GM23248 (cell line): Measurements from ENCODE around the gene NYAP1. TPM values are rescaled to one million over a fixed set of nuclear protein-coding genes. Genes with fewer than 3 reads are reported as not detected.

Source experiments
- DNase-seq: peaks from one replicate; pipeline ENCODE4 v3.0.0-alpha.2; 2015
- H2AFZ ChIP-seq: fragments of 200-600 bp; sonication (generic); 2 replicates; pipeline ENCODE4 v1.6.1; 2016; ENCODE audit warnings: antibody characterized with exemption
- H3F3A ChIP-seq: fragments of 200-600 bp; sonication (generic); 2 replicates; pipeline ENCODE4 v1.6.1; 2016; ENCODE audit warnings: mild to moderate bottlenecking, antibody characterized with exemption, mixed run types; ENCODE audit not compliant: insufficient read depth
- H3K27ac ChIP-seq: fragments of 200-600 bp; sonication (generic); 2 replicates; pipeline ENCODE4 v1.5.1; 2016; ENCODE audit warnings: mild to moderate bottlenecking
- H3K27me3 ChIP-seq: fragments of 200-600 bp; sonication (generic); replicated peaks from 2 replicates; pipeline ENCODE4 v1.6.1; 2016; ENCODE audit warnings: mild to moderate bottlenecking; ENCODE audit not compliant: insufficient read depth
- H3K36me3 ChIP-seq: fragments of 200-600 bp; sonication (generic); 2 replicates; pipeline ENCODE4 v1.6.1; 2016; ENCODE audit warnings: low read depth, mild to moderate bottlenecking
- H3K4me1 ChIP-seq: fragments of 200-600 bp; sonication (generic); 2 replicates; pipeline ENCODE4 v1.6.1; 2016; ENCODE audit warnings: mild to moderate bottlenecking; ENCODE audit not compliant: insufficient read depth
- H3K4me2 ChIP-seq: fragments of 200-600 bp; sonication (generic); one replicate; pipeline ENCODE4 v1.6.1; 2016; ENCODE audit warnings: mild to moderate bottlenecking; ENCODE audit not compliant: unreplicated experiment
- H3K4me3 ChIP-seq: fragments of 200-600 bp; sonication (generic); 2 replicates; pipeline ENCODE4 v1.5.1; 2016; ENCODE audit warnings: mild to moderate bottlenecking
- H3K79me2 ChIP-seq: fragments of 200-600 bp; sonication (generic); 2 replicates; pipeline ENCODE4 v1.6.1; 2016; ENCODE audit warnings: mild to moderate bottlenecking; ENCODE audit not compliant: insufficient read depth
- H3K9ac ChIP-seq: fragments of 200-600 bp; sonication (generic); 2 replicates; pipeline ENCODE4 v1.6.1; 2016; ENCODE audit warnings: mild to moderate bottlenecking
- H3K9me2 ChIP-seq: fragments of 200-600 bp; sonication (generic); 2 replicates; pipeline ENCODE4 v1.6.1; 2016; ENCODE audit warnings: mixed run types, mild to moderate bottlenecking, moderate library complexity; ENCODE audit not compliant: insufficient read depth
- H3K9me3 ChIP-seq: fragments of 200-600 bp; sonication (generic); one replicate; pipeline ENCODE4 v1.6.1; 2017; ENCODE audit warnings: low read depth
- H4K20me1 ChIP-seq: fragments of 200-600 bp; sonication (generic); 2 replicates; pipeline ENCODE4 v1.6.0; 2016; ENCODE audit not compliant: insufficient read depth
- EZH2 ChIP-seq: fragments of 200-600 bp; sonication (generic); IDR thresholded peaks from 2 replicates; pipeline ENCODE4 v1.6.1; 2018; ENCODE audit warnings: antibody characterized with exemption, mild to moderate bottlenecking; ENCODE audit not compliant: insufficient read depth, poor library complexity, severe bottlenecking
- EZH2phosphoT487 ChIP-seq: fragments of 200-600 bp; sonication (generic); IDR thresholded peaks from 2 replicates; pipeline ENCODE4 v1.6.1; 2018; ENCODE audit warnings: antibody characterized with exemption, moderate library complexity, mild to moderate bottlenecking, low read depth; ENCODE audit not compliant: insufficient read depth
- WGBS, 2 experiments: methylation state at CpG; one replicate each; pipeline ENCODE4 v1.1.6; 2015 to 2017; ENCODE audit warnings: low lambda C conversion rate in 2 of 2, low coverage in 1 of 2; ENCODE audit errors: missing lambda C conversion rate in 2 of 2; 5-methylcytosine and 5-hydroxymethylcytosine counted together
- in situ Hi-C: fragments of 300-500 bp; cut with MboI; formaldehyde crosslinking; loops from 2 replicates; pipeline ENCODE4 v1.15.0; 2020
- polyA plus RNA-seq: library from polyadenylated mRNA; unstranded; fragments of >200 nt; fragmentation: Nextera tagmentation; extraction: Ambion mirVana; gene quantifications from 2 replicates; pipeline ENCODE4 v1.2.1, GENCODE V29; 2016
- total RNA-seq: library from RNA; depleted of rRNA; stranded (reverse); fragments of >200 nt; shearing (Covaris generic); gene quantifications from 2 replicates; pipeline ENCODE4 v1.2.3, GENCODE V29; 2014; rRNA removed

NYAP1 gene
- total RNA-seq = not detected in 2 replicates
- polyA plus RNA-seq = not detected in 2 replicates

GRCh38 chr7:100483722-100484672 is at the start of gene NYAP1:
NYAP1 (plus strand) TSS chr7:100483927; CDS start chr7:100485312, 1,385 bp downstream.
- no peak for DNase-seq
- H3K27ac ChIP-seq = no peak within 1 kb of the TSS
- H2AFZ ChIP-seq = peak within 1 kb of the TSS; percentile 87

GRCh38 chr7:100434297-100435144 is 49.2 kb upstream of the NYAP1 start:
- Histone ChIP-seq H3K27ac (no peak overlapping the region), H3K36me3 (peaks cover 3% of the 10 kb centered on the region; the same call in 1 of the 2 replicates), H3K9ac (peak overlapping the region; percentile 95), H3K9me2 (no peaks in the 10 kb centered on the region), H3K4me2 (peak overlapping the region; percentile 86), H3K4me3 (peak overlapping the region; percentile 97), H3K9me3 (no peaks in the 10 kb centered on the region), H3K4me1 (peaks cover 19% of the 10 kb centered on the region; the same call in 1 of the 2 replicates), H4K20me1 (no peaks in the 10 kb centered on the region), H3K79me2 (peaks cover 62% of the 10 kb centered on the region), H2AFZ (no peak overlapping the region), H3F3A (peaks cover 36% of the 10 kb centered on the region), H3K27me3 (no peaks in the 10 kb centered on the region)
- 82 to 84% methylated on average over 22 of the region's 22 CpGs for WGBS, 2 experiments
- TF ChIP-seq EZH2phosphoT487 (no peak), EZH2 (no peak)
- no peak for DNase-seq
- in situ Hi-C loops = no loop called here

More at GRCh38 chr7:100483722-100484672, at the start of gene NYAP1:
- Histone ChIP-seq H3K36me3 (no peaks in the 10 kb centered on the region), H3K4me1 (peaks cover 4% of the 10 kb centered on the region; the same call in 1 of the 2 replicates), H3K9me3 (no peaks in the 10 kb centered on the region), H3K4me2 (peak within 1 kb of the TSS; percentile 67), H4K20me1 (no peaks in the 10 kb centered on the region), H3F3A (0 out of 2 replicates have a peak, but pooled peaks cover 4% of the 10 kb centered on the region), H3K27me3 (no peaks in the 10 kb centered on the region), H3K79me2 (no peaks in the 10 kb centered on the region), H3K9ac (peak within 1 kb of the TSS; percentile 33), H3K4me3 (peak within 1 kb of the TSS; percentile 69), H3K9me2 (no peaks in the 10 kb centered on the region)
- in situ Hi-C loops = no loop called here
- 33 to 66% methylated on average over 9 to 43 of the region's 45 CpGs for WGBS, 2 experiments
- TF ChIP-seq EZH2 (no peak), EZH2phosphoT487 (no peak)

- peak overlapping the region; percentile 86 for H3K4me2 ChIP-seq
- H3K9me3 ChIP-seq = no peaks in the 10 kb centered on the region
- peaks cover 52% of the 10 kb centered on the region for H3K79me2 ChIP-seq
- TF ChIP-seq EZH2 = no peak
- TF ChIP-seq EZH2phosphoT487 = no peak
- H3K27ac ChIP-seq = peak overlapping the region; percentile 81
- in situ Hi-C loops = no loop called here
- peak; percentile 61 for DNase-seq
- H3K4me1 ChIP-seq = peaks cover 19% of the 10 kb centered on the region; the same call in 1 of the 2 replicates
- H3K9me2 ChIP-seq = no peaks in the 10 kb centered on the region
- H3K9ac ChIP-seq = peak overlapping the region; percentile 95
- WGBS, 2 experiments = 5 to 6% methylated on average over 46 to 54 of the region's 81 CpGs
- H3K4me3 ChIP-seq = peak overlapping the region; percentile 97
- peaks cover 36% of the 10 kb centered on the region for H3F3A ChIP-seq
- peak overlapping the region; percentile 91 for H2AFZ ChIP-seq
- H3K36me3 ChIP-seq = peaks cover 3% of the 10 kb centered on the region; the same call in 1 of the 2 replicates
- no peaks in the 10 kb centered on the region for H4K20me1 ChIP-seq
- no peaks in the 10 kb centered on the region for H3K27me3 ChIP-seq
These were observed 48.1 kb upstream of the NYAP1 start for GRCh38 chr7:100435401-100436304.
